HG02763 (cell line): ENCODE results near the gene LTV1.
"Not testable (repeated sequence)": the region's sequence is repeated elsewhere in the genome, so short reads cannot be mapped to it uniquely, and the experiment has no call there.

ENCODE experiments used
- ATAC-seq: cut with Tn5 transposase; IDR thresholded peaks from one replicate; pipeline ENCODE4 v1.9.1; 2021; ENCODE audit warnings: mild to moderate bottlenecking, moderate library complexity; ENCODE audit not compliant: unreplicated experiment

The LTV1 gene

GRCh38 chr6:143840595-143841265 is 2.4 kb upstream of the LTV1 start:
- ATAC-seq = no peak

GRCh38 chr6:143842461-143842901 is 657 bp upstream of the LTV1 start:
- ATAC-seq = no peak

GRCh38 chr6:143843677-143843999 is 500 bp downstream of the LTV1 start:
- peak; percentile 7 for ATAC-seq

- no peak for ATAC-seq
Observed at GRCh38 chr6:143844006-143844405, 868 bp downstream of the LTV1 start.

- ATAC-seq = no peak
Observed at GRCh38 chr6:143845033-143845432, 1.9 kb downstream of the LTV1 start.

GRCh38 chr6:143851706-143852105 is 8.6 kb downstream of the LTV1 start:
- ATAC-seq = not testable (repeated sequence)

GRCh38 chr6:143855057-143855456 is 11.9 kb downstream of the LTV1 start:
- not testable (repeated sequence) for ATAC-seq

GRCh38 chr6:143856762-143857161 is 13.6 kb downstream of the LTV1 start:
- not testable (repeated sequence) for ATAC-seq

GRCh38 chr6:143857651-143858050 is 14.5 kb downstream of the LTV1 start:
- no peak for ATAC-seq

- no peak for ATAC-seq
Observed at GRCh38 chr6:143859891-143860660, 16.9 kb downstream of the LTV1 start.

- ATAC-seq = no peak
Observed at GRCh38 chr6:143863771-143864170, 20.6 kb downstream of the LTV1 start.

- no peak for ATAC-seq
Observed at GRCh38 chr6:143864234-143864633, 21.1 kb downstream of the LTV1 start, which contains the start of gene ZC2HC1B. TSS of gene ZC2HC1B (plus strand) at chr6:143864474. CDS start at chr6:143864540, 66 bp downstream.

- ATAC-seq = no peak
Observed at GRCh38 chr6:143867236-143867635, 24.1 kb downstream of the LTV1 start.

GRCh38 chr6:143868808-143869207 is 25.7 kb downstream of the LTV1 start:
- not testable (repeated sequence) for ATAC-seq

GRCh38 chr6:143871202-143871730 is 28.1 kb downstream of the LTV1 start:
- ATAC-seq = not testable (repeated sequence)

GRCh38 chr6:143872201-143872600 is 29.1 kb downstream of the LTV1 start:
- peak; percentile 81 for ATAC-seq

- ATAC-seq = not testable (repeated sequence)
Observed at GRCh38 chr6:143873600-143873999, 30.5 kb downstream of the LTV1 start.

GRCh38 chr6:143874503-143874902 is 31.4 kb downstream of the LTV1 start:
- ATAC-seq = not testable (repeated sequence)

GRCh38 chr6:143877584-143878271 is 34.6 kb downstream of the LTV1 start:
- no peak for ATAC-seq

GRCh38 chr6:143878272-143878760 is 35.2 kb downstream of the LTV1 start:
- ATAC-seq = no peak

- ATAC-seq = no peak
Observed at GRCh38 chr6:143880412-143880811, 37.3 kb downstream of the LTV1 start.
